Measurements from ENCODE around the gene FCRL1.

The FCRL1 gene

GRCh38 chr1:157799996-157800395 is 19.9 kb downstream of the FCRL1 start:
- DNase-seq = no peak

DNA sequence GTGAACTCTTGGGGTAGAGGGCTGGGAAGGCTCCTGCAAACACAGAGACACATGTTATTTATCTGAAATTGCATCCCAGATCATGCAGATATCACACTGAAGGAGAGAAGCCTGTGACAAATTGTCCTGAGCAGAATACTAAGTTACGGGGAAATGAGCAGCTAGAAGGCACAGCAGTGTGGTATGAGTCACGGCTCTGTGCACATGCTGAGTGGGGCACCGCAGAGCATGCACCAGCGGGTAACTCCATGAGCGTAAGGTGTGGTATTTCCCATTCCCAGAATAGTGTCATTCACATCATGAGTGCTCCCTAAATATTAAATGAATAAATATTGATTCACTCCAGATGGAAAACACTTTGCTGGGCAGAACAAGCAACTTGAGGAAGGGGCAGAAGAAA is 21.7 kb downstream of the FCRL1 start:
- no peak for DNase-seq

DNA sequence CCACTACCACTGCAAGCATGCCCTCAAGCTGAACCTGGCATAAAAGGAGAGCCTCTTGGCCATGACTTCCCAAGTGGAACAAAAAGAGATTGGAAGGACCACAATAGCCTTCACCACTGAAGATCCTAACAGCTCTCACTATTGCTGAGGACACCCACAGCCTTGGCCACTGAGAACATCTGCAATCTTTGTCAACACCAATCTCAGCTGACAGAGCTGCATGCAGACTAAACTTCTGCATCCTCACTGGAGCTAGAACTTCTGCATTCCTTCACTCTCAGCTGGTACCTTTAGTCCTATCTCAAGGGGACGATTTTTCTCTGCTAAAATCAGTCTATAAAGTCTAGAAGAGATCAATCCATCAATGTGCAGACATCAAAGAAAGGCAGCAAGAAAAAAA is 34.7 kb downstream of the FCRL1 start:
- no peak for DNase-seq

DNA sequence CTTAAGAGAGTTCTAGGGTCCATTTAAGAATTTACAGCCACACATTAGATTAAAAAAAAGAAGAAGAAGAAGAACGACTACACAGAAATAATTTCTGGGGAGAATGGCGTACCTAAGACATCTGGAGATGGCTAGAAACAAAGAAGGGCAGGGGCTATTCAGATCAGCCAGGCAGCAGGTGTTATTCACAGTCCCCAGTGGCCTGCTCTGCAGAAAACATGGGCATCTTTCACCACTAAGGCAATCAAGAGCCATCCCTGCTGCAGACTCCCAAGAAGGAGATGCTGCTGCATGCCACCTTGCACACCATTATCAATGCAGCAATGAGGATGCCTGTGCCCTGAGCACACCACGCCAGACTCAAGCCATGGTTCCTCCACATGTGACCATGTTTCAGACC is 35.1 kb downstream of the FCRL1 start:
- no peak for DNase-seq

- no peak for DNase-seq
Observed at GRCh38 chr1:157782931-157783330, 37.0 kb downstream of the FCRL1 start.

GRCh38 chr1:157781048-157781447 is 38.9 kb downstream of the FCRL1 start:
- DNase-seq = no peak

DNA sequence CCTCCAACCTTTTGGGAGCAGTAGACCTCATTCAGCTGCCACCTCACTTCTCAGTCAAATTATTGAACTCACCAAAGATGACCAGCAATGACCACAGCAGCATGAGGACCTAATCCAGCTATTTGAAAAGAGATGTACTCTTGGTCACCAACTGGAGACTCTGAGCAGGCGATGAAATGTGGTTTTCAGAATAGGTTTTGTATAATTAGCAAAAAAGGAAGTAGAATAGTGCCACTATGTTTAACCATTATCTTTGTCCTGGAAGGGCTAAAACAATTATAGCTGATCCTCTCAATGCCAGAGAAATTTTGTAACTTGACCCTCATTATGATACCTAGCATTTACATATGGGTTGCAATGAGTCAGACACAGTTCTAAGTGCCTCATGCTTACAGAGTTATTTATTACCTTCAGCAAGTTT is 42.9 kb downstream of the FCRL1 start, which contains the start of gene FCRL2:
TSS of gene FCRL2 (minus strand) at position 162 of the 421 bp plus-strand sequence. CDS start at position 103, 59 bp downstream.
- DNase-seq = no peak

DNA sequence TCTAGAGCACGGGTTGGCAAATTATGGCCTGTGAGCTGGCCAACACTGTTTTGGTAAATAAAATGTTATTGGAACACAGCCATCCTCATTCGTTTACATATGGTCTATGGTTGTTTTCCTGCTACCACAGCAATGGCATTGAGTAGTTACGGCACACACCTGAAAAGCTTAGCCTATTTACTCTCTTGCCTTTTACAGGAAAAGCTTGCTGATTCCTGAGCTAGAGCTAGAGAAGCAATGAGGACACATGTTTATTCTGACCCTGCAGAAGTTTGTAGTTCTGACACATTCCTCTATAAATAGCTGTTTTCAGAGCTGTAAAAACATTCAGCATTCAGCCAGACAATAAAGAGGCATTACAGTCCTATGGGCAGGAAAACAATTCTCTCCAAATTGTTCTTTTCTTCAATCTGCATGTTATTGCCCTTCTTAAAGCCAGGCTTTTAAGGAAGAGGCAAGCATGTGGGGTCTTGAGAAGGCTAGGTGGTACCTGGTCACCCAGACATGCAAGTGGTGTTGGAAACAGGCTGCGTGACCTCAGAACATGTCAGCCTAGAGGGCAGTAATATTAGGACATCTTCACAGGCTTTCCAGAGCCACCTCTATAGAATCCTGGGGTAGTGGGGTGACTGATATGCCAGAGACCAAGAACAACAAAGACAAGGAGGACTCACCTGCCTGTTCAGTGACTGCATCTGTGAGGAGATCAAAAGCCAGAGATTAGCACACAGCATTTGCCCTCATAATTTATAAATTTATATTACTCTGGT is 44.6 kb downstream of the FCRL1 start:
- DNase-seq = no peak

DNA sequence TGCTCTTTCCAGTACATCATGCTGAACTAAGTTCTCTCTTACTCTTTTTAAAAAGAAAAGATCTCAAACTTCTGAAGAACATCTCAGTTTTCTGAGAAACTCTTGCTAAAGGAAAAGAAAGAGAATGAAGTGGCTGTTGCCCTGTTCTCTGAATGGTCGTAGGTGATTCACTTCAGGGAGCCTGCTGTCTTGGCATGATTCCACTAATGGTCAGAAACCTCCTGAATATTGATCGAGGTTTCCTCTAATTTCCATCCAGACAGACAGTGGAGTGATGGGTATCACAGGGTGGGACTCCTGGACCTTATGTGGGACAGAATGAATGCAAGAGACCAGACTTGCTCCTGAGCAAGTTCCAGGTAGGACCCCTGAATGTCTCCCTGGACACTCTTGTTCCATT is 45.5 kb downstream of the FCRL1 start:
- no peak for DNase-seq

DNA sequence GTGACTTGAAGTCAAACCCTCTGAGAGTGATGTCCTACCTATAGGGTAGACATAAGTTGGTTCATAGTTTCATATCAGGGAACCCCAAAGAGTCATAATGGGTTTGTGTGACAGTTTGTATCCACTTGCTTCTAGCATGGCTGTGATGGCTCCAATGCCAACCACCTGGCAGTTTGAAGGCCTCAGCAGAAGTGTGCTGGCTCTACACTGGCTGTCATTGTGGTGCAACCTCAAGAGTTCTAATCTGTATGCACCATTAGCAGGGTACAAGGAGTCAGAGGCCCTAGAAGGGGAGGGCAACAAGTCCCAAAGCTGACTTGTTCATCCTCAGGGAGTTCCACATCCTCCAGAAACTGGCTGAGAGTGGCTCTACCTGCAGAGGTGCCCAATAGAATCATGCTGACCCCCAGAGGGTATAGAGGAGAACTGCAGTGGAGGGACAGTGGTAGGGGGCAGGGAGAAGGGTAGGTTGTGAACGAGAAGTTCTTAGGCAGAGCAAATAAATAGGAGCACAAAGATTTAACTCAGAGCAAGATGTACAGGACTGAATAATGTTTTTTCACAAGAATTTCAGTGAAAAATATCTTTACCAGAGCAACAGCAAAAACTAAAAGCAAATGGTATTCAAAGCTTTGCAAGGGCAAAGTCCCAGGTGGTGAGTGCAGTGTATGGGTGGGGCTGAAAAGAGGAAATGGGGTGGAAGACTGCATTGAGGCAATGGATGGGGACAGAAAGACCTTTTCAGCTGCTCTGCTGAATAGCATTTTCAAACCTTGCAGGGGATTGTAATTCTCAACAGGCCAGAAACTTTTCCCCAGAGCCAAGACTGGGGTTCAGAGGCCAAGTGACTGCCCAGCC is 46.2 kb downstream of the FCRL1 start:
- no peak for DNase-seq

DNA sequence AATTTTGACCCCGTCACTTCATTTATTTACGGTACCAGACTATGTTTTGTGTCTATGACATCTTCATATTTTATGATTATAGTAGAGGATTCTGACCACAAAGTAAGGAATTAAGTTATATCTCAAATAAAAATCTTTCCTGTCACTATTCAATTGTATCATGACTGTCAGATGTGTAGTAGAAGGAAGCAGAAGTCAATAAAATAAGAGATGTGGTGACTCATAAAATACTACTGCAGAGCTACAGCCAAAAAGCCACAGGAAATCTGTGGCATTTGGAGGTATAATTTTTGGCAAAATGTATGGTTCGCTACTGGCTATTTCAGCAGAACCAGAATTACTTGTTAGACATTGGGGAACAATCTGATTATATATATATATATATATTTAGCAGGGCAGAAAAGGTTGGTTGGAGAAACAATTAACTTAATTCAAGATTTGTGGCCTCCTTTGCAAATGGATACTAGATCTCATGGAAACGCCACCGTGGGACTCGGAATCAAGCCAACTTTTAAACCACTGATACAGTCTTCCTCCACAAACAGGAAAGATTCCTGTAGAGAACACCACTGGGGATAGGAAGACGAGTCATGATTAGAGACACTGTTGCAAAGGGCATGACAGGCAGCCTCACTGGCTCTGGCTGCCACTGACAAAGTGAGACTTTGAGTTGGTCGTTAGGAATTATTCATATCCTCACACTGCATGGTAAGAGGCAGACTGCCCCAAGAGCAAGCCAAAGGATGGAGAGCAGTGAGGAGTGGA is 48.1 kb downstream of the FCRL1 start:
- no peak for DNase-seq

GRCh38 chr1:157770442-157771043 is 49.4 kb downstream of the FCRL1 start:
- no peak for DNase-seq

GRCh38 chr1:157766792-157767191 is 53.1 kb downstream of the FCRL1 start:
- no peak for DNase-seq

DNA sequence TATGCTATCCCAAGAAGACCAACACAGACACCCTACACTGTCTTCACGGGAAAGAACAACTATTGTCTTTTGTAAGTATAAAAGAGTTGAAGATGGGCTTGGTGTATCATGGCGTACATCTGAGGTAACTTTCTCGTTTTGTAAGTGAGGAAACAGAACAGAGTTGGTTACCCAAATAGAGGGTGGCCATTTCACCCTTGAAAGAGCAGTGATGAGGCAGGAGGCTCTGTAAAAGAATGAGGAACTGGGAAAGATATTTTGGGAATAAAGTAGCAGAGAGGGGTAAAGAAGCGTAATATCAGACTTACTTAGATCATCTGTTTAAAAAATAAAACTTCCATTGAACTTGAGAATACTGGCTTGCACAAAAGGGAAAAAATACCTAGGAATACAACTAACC is 61.9 kb downstream of the FCRL1 start:
- DNase-seq = no peak

- DNase-seq = no peak
Observed at GRCh38 chr1:157753611-157754010, 66.3 kb downstream of the FCRL1 start.

DNA sequence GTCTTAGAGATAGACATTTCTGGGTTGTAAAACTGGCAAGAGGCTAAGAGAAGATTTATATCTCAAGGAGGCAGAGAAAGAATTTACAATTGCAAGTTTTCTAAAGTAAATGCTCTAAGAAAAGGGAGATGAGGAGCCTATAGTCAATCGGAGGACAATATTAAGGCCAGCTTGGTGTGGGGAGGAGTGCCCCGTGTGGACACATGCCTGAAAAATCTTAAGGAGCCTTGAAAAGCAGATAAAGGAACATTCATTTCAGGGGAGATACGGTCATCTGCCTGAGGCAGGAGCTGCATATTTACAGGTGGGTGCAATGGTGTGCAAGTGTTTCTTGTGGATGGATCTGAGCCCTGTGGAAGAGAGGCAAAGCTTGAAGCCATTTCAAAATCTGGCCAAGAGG is 68.6 kb downstream of the FCRL1 start:
- DNase-seq = no peak

- no peak for DNase-seq
Observed at GRCh38 chr1:157748262-157748817, 71.6 kb downstream of the FCRL1 start.

Data from activated CD8-positive, alpha-beta memory T cell treated with anti-CD3 and anti-CD28 coated beads, Interleukin-2, amount 50 U/mL, for 4 hours (primary cell).